Stomach (tissue), 9 donors: ENCODE data around the gene ZNF296. TPM values are rescaled to one million over a fixed set of nuclear protein-coding genes. Genes with fewer than 3 reads are reported as not detected.

ENCODE experiments used
- DNase-seq, 2 donors: peaks; one replicate each; pipeline versions ENCODE4 v3.0.0 to v3.0.0-alpha.2; 2013 to 2019
- H3K27ac ChIP-seq, 5 donors: fragments of 200-600 bp in 4 of 5; sonication (generic) in 4 of 5; one replicate each; pipeline ENCODE4 v1.5.1; 2013 to 2019; ENCODE audit warnings: mild to moderate bottlenecking in 1 of 5, moderate library complexity in 1 of 5
- H3K27me3 ChIP-seq, 3 donors: fragments of 200-600 bp; sonication (generic); one replicate each; pipeline ENCODE4 v1.5.1; 2017 to 2019; ENCODE audit warnings: mixed run types in 1 of 3
- H3K36me3 ChIP-seq, 4 donors: fragments of 200-600 bp; sonication (generic); 1 replicate in 3 of 4; 2 replicates in 1 of 4; pipeline ENCODE4 v1.5.1; 2016 to 2019
- H3K4me1 ChIP-seq, 4 donors: fragments of 200-600 bp; sonication (generic); one replicate each; pipeline ENCODE4 v1.5.1; 2016 to 2019
- H3K4me3 ChIP-seq, 4 donors: fragments of 200-600 bp; sonication (generic) in 3 of 4; one replicate each; pipeline ENCODE4 v1.5.1; 2016 to 2019; ENCODE audit warnings: mild to moderate bottlenecking in 1 of 4
- H3K9me3 ChIP-seq, 4 donors: fragments of 200-600 bp; sonication (generic); one replicate each; pipeline ENCODE4 v1.5.1; 2016 to 2019
- EP300 ChIP-seq: sonication (generic); formaldehyde crosslinking; IDR thresholded peaks from one replicate; pipeline ENCODE4 v1.6.1; 2017; ENCODE audit warnings: antibody characterized with exemption
- POLR2A ChIP-seq, 4 donors: fragments of 450-650 bp; IDR thresholded peaks; one replicate each; pipeline ENCODE4 v1.6.1; 2016; ENCODE audit warnings: antibody characterized with exemption in 4 of 4, control low read depth in 2 of 4, mild to moderate bottlenecking in 1 of 4, moderate library complexity in 1 of 4
- POLR2AphosphoS5 ChIP-seq, 3 donors: sonication (generic); formaldehyde crosslinking; IDR thresholded peaks; one replicate each; pipeline ENCODE4 v1.6.1; 2016; ENCODE audit warnings: antibody characterized with exemption in 3 of 3
- WGBS, 5 donors: extraction: QIAGEN DNeasy Blood & Tissue Kit in 3 of 5; methylation state at CpG; one replicate each; pipeline versions ENCODE4 v1.1.5 to v1.1.7; 2013 to 2018; 5-methylcytosine and 5-hydroxymethylcytosine counted together
- intact Hi-C: fragments of 100-400 bp; cut with DNase I; formaldehyde crosslinking; loops from one replicate; pipeline ENCODE4 v1.15.1; 2023; ENCODE audit warnings: low total_unique reads
- polyA plus RNA-seq, 3 donors: library from polyadenylated mRNA; stranded (reverse); fragments of 200-250 nt; gene quantifications; one replicate each; pipeline ENCODE4 v1.2.3, GENCODE V29; 2013
- total RNA-seq, 5 donors: library from RNA; depleted of rRNA; stranded (reverse); fragments of >200 nt; gene quantifications; one replicate each; pipeline versions ENCODE4 v1.1.0 to v1.2.3, GENCODE V29; 2014 to 2016
- TF ChIP-seq, protein P1 (sequence below), 7 experiments: fragments of 450-650 bp in 4 of 7; fragments of 200-600 bp in 3 of 7; sonication (generic) in 3 of 7; IDR thresholded peaks; one replicate each; pipeline ENCODE4 v1.5.1; 2016 to 2019; ENCODE audit warnings: antibody characterized with exemption in 7 of 7, control low read depth in 2 of 7, mild to moderate bottlenecking in 1 of 7
- donor health status: healthy with polysubstance abuse.
- donor health status: Bipolar disorder and iron deficiency.
- donor health status: healthy.

ZNF296 gene
- total and polyA plus RNA-seq, 8 donors, result 0.45 to 13.4 (median 5.0) TPM; not detected in 1

- peak overlapping the region in 1 of 4 donors; percentile 10 for H3K4me3 ChIP-seq
- no peaks in the 10 kb centered on the region for H3K27me3 ChIP-seq
- H3K36me3 ChIP-seq, result no peaks in the 10 kb centered on the region
- 57 to 70% (median 62%) methylated on average over 4 of the region's 4 CpGs for WGBS, 5 donors
- DNase-seq, result no peak
- H3K4me1 ChIP-seq, result peaks cover 58 to 98% (median 86%) of the 10 kb centered on the region in 4 donors
- intact Hi-C loops, result no loop called here
- TF ChIP-seq POLR2AphosphoS5 (IDR thresholded peaks at IDR 0.05) (no peak), POLR2A (IDR thresholded peaks at IDR 0.05) (no peak), EP300 (no peak)
- TF ChIP-seq, protein P1, sequence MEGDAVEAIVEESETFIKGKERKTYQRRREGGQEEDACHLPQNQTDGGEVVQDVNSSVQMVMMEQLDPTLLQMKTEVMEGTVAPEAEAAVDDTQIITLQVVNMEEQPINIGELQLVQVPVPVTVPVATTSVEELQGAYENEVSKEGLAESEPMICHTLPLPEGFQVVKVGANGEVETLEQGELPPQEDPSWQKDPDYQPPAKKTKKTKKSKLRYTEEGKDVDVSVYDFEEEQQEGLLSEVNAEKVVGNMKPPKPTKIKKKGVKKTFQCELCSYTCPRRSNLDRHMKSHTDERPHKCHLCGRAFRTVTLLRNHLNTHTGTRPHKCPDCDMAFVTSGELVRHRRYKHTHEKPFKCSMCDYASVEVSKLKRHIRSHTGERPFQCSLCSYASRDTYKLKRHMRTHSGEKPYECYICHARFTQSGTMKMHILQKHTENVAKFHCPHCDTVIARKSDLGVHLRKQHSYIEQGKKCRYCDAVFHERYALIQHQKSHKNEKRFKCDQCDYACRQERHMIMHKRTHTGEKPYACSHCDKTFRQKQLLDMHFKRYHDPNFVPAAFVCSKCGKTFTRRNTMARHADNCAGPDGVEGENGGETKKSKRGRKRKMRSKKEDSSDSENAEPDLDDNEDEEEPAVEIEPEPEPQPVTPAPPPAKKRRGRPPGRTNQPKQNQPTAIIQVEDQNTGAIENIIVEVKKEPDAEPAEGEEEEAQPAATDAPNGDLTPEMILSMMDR (IDR thresholded peaks at IDR 0.05), result no peak
- no peaks in the 10 kb centered on the region for H3K9me3 ChIP-seq
- peak overlapping the region; percentile 34 to 80 (median 75) for H3K27ac ChIP-seq
These were observed 37.8 kb upstream of the ZNF296 start for GRCh38 chr19:45114116-45114515.

DNA sequence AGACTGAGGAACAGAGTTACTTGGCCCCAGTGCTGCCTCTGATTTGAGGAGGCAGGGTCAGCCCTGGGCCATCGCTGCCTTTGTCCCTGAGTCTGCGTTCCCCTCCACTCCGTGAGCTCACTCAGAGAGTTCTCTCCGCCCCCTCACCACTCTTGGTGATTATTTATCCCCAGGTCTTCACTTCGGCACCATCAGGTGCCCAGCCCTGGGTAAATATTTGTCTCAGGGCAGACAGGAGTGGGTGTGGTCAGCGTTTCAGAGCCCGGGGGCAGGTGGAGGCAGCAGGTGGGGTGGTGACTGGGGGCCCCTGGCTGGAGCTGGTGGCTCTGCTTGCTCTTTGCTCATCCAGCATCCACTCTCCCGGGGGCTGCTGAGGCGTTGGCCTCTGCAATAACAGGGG is 37.4 kb upstream of the ZNF296 start:
- H3K9me3 ChIP-seq, result no peaks in the 10 kb centered on the region
- TF ChIP-seq, protein P1 (IDR thresholded peaks at IDR 0.05), result peak in 1 of 7 experiments; percentile 4
- TF ChIP-seq POLR2A (IDR thresholded peaks at IDR 0.05) (no peak), POLR2AphosphoS5 (IDR thresholded peaks at IDR 0.05) (peak in 2 of 3 donors; percentile 55)
- WGBS, 5 donors, result 30 to 52% (median 39%) methylated on average over 9 of the region's 9 CpGs
- H3K4me1 ChIP-seq, result peaks cover 54 to 96% (median 82%) of the 10 kb centered on the region in 4 donors
- H3K36me3 ChIP-seq, result no peaks in the 10 kb centered on the region
- DNase-seq, result peak; percentile 76 to 86
- intact Hi-C loops, result no loop called here
- peak overlapping the region; percentile 66 to 80 (median 75) for H3K27ac ChIP-seq
- peak overlapping the region in 1 of 4 donors; percentile 10 for H3K4me3 ChIP-seq
- H3K27me3 ChIP-seq, result no peaks in the 10 kb centered on the region

GRCh38 chr19:45112111-45112827 is 36.0 kb upstream of the ZNF296 start:
- no peaks in the 10 kb centered on the region for H3K9me3 ChIP-seq
- peaks cover 40 to 87% (median 71%) of the 10 kb centered on the region in 4 donors for H3K4me1 ChIP-seq
- no peak for DNase-seq

GRCh38 chr19:45110851-45111266 is 34.6 kb upstream of the ZNF296 start:
- H3K4me1 ChIP-seq, result peaks cover 32 to 79% (median 62%) of the 10 kb centered on the region in 4 donors
- peak overlapping the region in 2 of 5 donors; percentile 9 to 14 for H3K27ac ChIP-seq
- no peaks in the 10 kb centered on the region for H3K27me3 ChIP-seq
- TF ChIP-seq POLR2A (IDR thresholded peaks at IDR 0.05), result no peak
- no peak for TF ChIP-seq POLR2AphosphoS5 (IDR thresholded peaks at IDR 0.05)
- TF ChIP-seq, protein P1 (IDR thresholded peaks at IDR 0.05), result no peak
- no peaks in the 10 kb centered on the region for H3K9me3 ChIP-seq
- intact Hi-C loops, result no loop called here
- no peaks in the 10 kb centered on the region for H3K36me3 ChIP-seq
- WGBS, 5 donors, result 64 to 83% (median 73%) methylated on average over 4 to 5 of the region's 5 CpGs
- DNase-seq, result no peak
- H3K4me3 ChIP-seq, result no peak overlapping the region

More at GRCh38 chr19:45112111-45112827, 36.0 kb upstream of the ZNF296 start:
- no peaks in the 10 kb centered on the region for H3K36me3 ChIP-seq
- TF ChIP-seq POLR2A (IDR thresholded peaks at IDR 0.05) (no peak), EP300 (no peak), POLR2AphosphoS5 (IDR thresholded peaks at IDR 0.05) (no peak)
- TF ChIP-seq, protein P1 (IDR thresholded peaks at IDR 0.05), result no peak
- no peaks in the 10 kb centered on the region for H3K27me3 ChIP-seq
- WGBS, 5 donors, result 75 to 88% (median 84%) methylated on average over 11 of the region's 11 CpGs
- H3K27ac ChIP-seq, result peak overlapping the region; percentile 66 to 80 (median 75)
- H3K4me3 ChIP-seq, result no peak overlapping the region
- intact Hi-C loops, result no loop called here
